Endodermal cell (in vitro differentiated cells): Measurements from ENCODE around the gene USP38. TPM values are rescaled to one million over a fixed set of nuclear protein-coding genes. Genes with fewer than 3 reads are reported as not detected.

Experiments
- DNase-seq: peaks from one replicate; pipeline ENCODE4 v3.0.0-alpha.2; 2017
- H3K27ac ChIP-seq: 2 replicates; pipeline ENCODE4 v1.5.1; 2013; ENCODE audit warnings: mild to moderate bottlenecking, low read depth, low read length, moderate library complexity
- H3K27me3 ChIP-seq: 2 replicates; pipeline ENCODE4 v1.6.1; 2013; ENCODE audit warnings: mild to moderate bottlenecking, low read length, moderate library complexity; ENCODE audit not compliant: insufficient read depth, control insufficient read depth, poor library complexity, severe bottlenecking
- H3K36me3 ChIP-seq: 2 replicates; pipeline ENCODE4 v1.7.0; 2013; ENCODE audit warnings: mild to moderate bottlenecking, low read length, moderate library complexity; ENCODE audit not compliant: control insufficient read depth, insufficient read depth
- H3K4me1 ChIP-seq: one replicate; pipeline ENCODE4 v1.7.0; 2013; ENCODE audit warnings: low read length; ENCODE audit not compliant: control insufficient read depth, insufficient read depth
- H3K4me3 ChIP-seq: 2 replicates; pipeline ENCODE4 v1.5.1; 2013; ENCODE audit warnings: mild to moderate bottlenecking, low read length, moderate library complexity
- H3K9ac ChIP-seq: 2 replicates; pipeline ENCODE4 v1.6.1; 2013; ENCODE audit warnings: mild to moderate bottlenecking, low read length, moderate library complexity; ENCODE audit not compliant: poor library complexity, severe bottlenecking; ENCODE audit errors: extremely low read depth
- H3K9me3 ChIP-seq: 2 replicates; pipeline ENCODE4 v1.6.1; 2013; ENCODE audit warnings: mild to moderate bottlenecking, low read length, moderate library complexity; ENCODE audit not compliant: control insufficient read depth
- H3K27ac Mint-ChIP-seq: 2 replicates; pipeline ENCODE4 v1.8.0; 2020; ENCODE audit warnings: mixed read lengths
- H3K27me3 Mint-ChIP-seq: 2 replicates; pipeline ENCODE4 v1.8.0; 2021; ENCODE audit warnings: mild to moderate bottlenecking, mixed read lengths; ENCODE audit not compliant: insufficient read depth
- H3K36me3 Mint-ChIP-seq: 2 replicates; pipeline ENCODE4 v1.8.0; 2020; ENCODE audit warnings: low read depth, mixed read lengths
- H3K4me1 Mint-ChIP-seq: 2 replicates; pipeline ENCODE4 v1.8.0; 2020; ENCODE audit warnings: mixed read lengths
- H3K4me3 Mint-ChIP-seq: 2 replicates; pipeline ENCODE4 v1.8.0; 2020; ENCODE audit warnings: mild to moderate bottlenecking, moderate library complexity, mixed read lengths
- H3K9me3 Mint-ChIP-seq: 2 replicates; pipeline ENCODE4 v1.8.0; 2020; ENCODE audit warnings: mild to moderate bottlenecking, mixed read lengths
- CTCF ChIP-seq: fragments of 200-600 bp; sonication (generic); conservative IDR thresholded peaks from 2 replicates; pipeline ENCODE4 v1.5.0; 2021; ENCODE audit warnings: antibody characterized with exemption, mild to moderate bottlenecking
- WGBS, 2 experiments: methylation state at CpG; one replicate each; pipeline versions ENCODE4 v1.1.5 to v1.1.7; 2013; ENCODE audit warnings: missing lambda C conversion rate in 2 of 2, mixed read lengths in 1 of 2; ENCODE audit not compliant: insufficient coverage in 1 of 2, insufficient read length in 1 of 2; 5-methylcytosine and 5-hydroxymethylcytosine counted together
- total RNA-seq, 2 donors: library from RNA; stranded (reverse); fragmentation: NEBNext Ultra II Directional in 1 of 2; extraction: Animal tissue kit (Norgen Biotek cat#: 25700) in 1 of 2; gene quantifications; 2 replicates in 1 of 2; 3 replicates in 1 of 2; pipeline ENCODE4 v1.2.1, GENCODE V29; 2021

Gene USP38
- total RNA-seq, 2 donors from 2014 or later, result 15.6 to 15.7 TPM

- Histone ChIP-seq H3K4me1 (no peaks in the 10 kb centered on the region), H3K27ac (no peak overlapping the region), H3K4me3 (no peak overlapping the region), H3K9ac (no peak overlapping the region), H3K36me3 (peaks cover 79% of the 10 kb centered on the region), H3K9me3 (no peaks in the 10 kb centered on the region), H3K27me3 (no peaks in the 10 kb centered on the region)
- Mint-ChIP-seq H3K4me1 (peaks cover 5% of the 10 kb centered on the region), H3K27ac (no peak overlapping the region), H3K9me3 (no peaks in the 10 kb centered on the region), H3K27me3 (no peaks in the 10 kb centered on the region), H3K4me3 (no peak overlapping the region), H3K36me3 (peaks cover 69% of the 10 kb centered on the region)
- DNase-seq, result no peak
- TF ChIP-seq CTCF, result peak; percentile 34
- WGBS, 2 experiments, result no CpG with 5 or more reads among the region's 1 CpG
These were observed 18.1 kb downstream of the USP38 start for GRCh38 chr4:143202824-143203223.

GRCh38 chr4:143203577-143203976, 18.9 kb downstream of the USP38 start:
- Histone ChIP-seq H3K36me3 (peaks cover 79% of the 10 kb centered on the region), H3K27me3 (no peaks in the 10 kb centered on the region), H3K27ac (no peak overlapping the region), H3K4me1 (no peaks in the 10 kb centered on the region), H3K9me3 (no peaks in the 10 kb centered on the region), H3K9ac (no peak overlapping the region), H3K4me3 (no peak overlapping the region)
- H3K27me3 Mint-ChIP-seq, result no peaks in the 10 kb centered on the region
- DNase-seq, result no peak
- no peaks in the 10 kb centered on the region for H3K9me3 Mint-ChIP-seq
- no peak overlapping the region for H3K4me3 Mint-ChIP-seq
- H3K36me3 Mint-ChIP-seq, result peaks cover 61% of the 10 kb centered on the region
- WGBS, 2 experiments, result 100% methylated on average over 1 of the region's 1 CpG; no CpG with 5 or more reads in 1 of the 2 experiments
- peaks cover 5% of the 10 kb centered on the region for H3K4me1 Mint-ChIP-seq
- H3K27ac Mint-ChIP-seq, result no peak overlapping the region
- no peak for TF ChIP-seq CTCF

GRCh38 chr4:143207555-143207954, 22.8 kb downstream of the USP38 start:
- H3K27ac ChIP-seq, result no peak overlapping the region
- DNase-seq, result no peak
- peak; percentile 71 for TF ChIP-seq CTCF
- no peaks in the 10 kb centered on the region for H3K4me1 ChIP-seq
- Mint-ChIP-seq H3K27ac (no peak overlapping the region), H3K27me3 (no peaks in the 10 kb centered on the region), H3K4me3 (no peak overlapping the region), H3K36me3 (peaks cover 48% of the 10 kb centered on the region), H3K9me3 (no peaks in the 10 kb centered on the region), H3K4me1 (peaks cover 5% of the 10 kb centered on the region)
- no peak overlapping the region for H3K9ac ChIP-seq
- H3K27me3 ChIP-seq, result no peaks in the 10 kb centered on the region
- no peak overlapping the region for H3K4me3 ChIP-seq
- WGBS, 2 experiments, result no CpG with 5 or more reads among the region's 1 CpG
- no peaks in the 10 kb centered on the region for H3K9me3 ChIP-seq
- peaks cover 78% of the 10 kb centered on the region for H3K36me3 ChIP-seq
